DMS153 treated with DMSO at 0.1 percent for 48 hours (cell line): Measurements from ENCODE around the gene ACACB.
A peak's percentile ranks its signal among the peaks of the same experiment; 100 is the strongest.

ENCODE experiments used
- DNase-seq: peaks from one replicate; lab custom pipeline; 2025; ENCODE audit not compliant: unreplicated experiment; lab: John Stamatoyannopoulos, UW

ACACB gene

DNA sequence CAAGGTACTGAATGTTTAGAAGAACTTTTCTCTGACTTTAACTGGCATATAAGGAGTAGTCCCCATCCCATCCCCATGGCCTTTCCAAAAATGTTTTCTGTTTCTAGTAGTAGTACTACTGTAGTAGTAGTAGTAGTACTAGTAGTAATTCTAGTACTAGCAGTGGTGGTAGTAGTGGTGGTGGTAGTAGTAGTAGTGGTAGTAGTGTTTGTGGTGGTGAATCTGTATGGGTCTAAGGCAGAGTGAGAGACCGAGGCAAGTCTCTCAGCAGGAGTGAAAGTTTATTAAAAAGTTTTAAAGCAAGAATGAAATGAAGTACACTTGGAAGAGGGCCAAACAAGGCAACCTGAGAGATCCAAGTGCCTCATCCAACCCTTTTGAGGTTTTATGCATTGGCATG lies 134.1 kb downstream of the ACACB start:
- no peak for DNase-seq

- DNase-seq: no peak
These were observed 136.4 kb downstream of the ACACB start for GRCh38 chr12:109252799-109253198.

DNA sequence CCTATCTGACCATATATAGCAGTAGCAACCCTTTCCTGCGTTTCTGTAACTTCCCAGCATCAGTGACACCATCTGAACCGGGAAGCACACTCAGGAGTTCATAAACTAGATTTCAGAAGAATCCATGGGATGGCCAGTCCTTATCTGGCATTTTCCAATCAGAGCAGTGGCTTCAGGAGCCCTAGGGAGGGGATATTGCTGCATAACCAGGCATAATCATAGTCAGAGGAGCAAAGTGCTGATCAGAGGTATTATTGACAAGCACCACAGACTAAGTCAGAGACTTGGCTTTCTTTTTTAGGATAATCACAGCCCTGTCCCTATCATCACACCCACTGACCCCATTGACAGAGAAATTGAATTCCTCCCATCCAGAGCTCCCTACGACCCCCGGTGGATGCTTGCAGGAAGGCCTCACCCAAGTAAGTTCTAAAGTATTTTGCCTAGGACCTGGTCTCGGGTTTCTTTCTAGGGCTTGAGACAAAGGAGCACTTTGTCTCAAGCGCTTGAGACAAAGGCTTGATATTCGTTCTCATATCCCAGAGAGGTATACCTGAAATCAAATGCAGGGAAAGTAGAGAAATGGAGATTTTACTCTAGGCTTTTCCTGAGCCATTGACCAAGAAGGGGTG lies 137.6 kb downstream of the ACACB start:
- no peak for DNase-seq

DNA sequence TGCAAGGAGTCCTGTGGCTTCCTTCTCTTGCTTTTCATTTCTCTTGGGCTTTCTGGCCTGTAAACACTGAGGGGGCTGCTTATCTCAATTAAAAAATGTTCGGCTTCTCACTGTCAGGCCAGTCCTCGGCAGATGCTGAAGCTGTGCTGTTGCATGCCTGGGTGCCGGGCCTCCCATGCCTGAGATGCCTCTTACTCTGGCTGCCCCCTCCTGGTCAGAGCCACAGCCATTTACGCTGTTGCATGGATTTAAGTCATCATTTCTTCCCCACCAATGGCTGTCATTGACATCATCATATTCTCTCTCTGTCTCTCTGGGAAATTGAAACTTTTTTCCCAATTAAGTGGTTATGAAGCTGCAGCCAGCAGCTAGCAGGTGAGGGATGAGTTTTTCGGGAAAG lies 139.0 kb downstream of the ACACB start:
- DNase-seq: no peak

GRCh38 chr12:109256011-109256410 lies 139.6 kb downstream of the ACACB start:
- DNase-seq: no peak

DNA sequence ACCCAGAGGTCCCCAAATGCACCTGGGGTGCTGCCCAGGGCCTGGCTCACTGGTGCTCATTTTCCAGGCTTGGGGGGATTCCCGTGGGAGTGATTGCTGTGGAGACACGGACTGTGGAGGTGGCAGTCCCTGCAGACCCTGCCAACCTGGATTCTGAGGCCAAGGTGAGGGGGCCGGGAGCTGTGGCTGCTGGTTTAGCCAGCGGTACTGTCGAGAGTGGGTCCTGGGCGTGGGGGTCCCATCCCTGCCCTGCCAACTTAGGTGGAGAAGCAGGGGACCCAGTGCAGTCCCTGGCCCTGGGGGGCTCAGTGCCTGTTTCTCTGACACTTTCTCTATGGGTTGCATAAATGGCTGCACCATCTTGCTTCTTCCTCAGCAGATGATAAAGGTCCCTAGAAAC lies 141.8 kb downstream of the ACACB start:
- no peak for DNase-seq

DNA sequence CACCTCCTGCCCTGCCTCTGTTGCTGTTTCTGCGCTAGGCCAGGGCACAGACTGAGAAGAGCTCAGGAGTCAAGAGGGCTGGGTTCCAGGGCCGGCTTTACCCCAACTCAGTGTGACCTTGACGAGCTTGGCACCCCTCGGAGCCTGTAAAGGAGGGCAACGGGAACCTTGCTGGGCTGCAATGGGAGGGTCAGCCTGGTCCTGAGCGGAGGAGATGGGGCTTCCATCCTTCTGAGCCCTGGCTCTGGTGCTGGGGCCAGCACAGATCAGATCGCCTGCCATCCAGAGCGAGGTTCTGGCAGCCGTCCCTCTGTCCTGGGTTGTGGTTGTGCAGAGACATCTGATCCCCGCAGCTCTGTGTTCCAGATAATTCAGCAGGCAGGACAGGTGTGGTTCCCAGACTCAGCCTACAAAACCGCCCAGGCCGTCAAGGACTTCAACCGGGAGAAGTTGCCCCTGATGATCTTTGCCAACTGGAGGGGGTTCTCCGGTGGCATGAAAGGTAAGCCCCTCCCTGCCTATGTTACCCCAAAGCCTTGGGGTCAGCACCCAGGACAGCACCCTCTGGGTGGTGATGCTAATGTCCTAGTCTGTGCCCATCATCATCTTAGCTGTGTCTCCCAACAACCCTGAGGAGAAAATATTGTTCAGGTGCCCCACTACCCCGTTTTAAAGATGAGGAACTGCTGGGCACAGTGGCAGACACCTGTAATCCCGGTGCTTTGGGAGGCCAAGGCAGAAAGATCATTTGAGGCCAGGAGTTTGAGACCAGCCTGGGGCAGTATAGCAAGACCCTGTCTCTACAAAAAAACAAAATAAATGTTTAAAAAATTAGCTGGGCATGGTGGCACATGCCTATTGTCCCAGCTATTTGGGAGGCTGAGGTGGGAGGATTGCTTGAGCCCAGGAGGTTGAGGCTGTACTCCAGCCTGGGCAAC lies 142.5 kb downstream of the ACACB start:
- no peak for DNase-seq

- DNase-seq: no peak
These were observed 143.1 kb downstream of the ACACB start for GRCh38 chr12:109259545-109259895.

- DNase-seq: no peak
These were observed 144.7 kb downstream of the ACACB start for GRCh38 chr12:109261087-109261486.

DNA sequence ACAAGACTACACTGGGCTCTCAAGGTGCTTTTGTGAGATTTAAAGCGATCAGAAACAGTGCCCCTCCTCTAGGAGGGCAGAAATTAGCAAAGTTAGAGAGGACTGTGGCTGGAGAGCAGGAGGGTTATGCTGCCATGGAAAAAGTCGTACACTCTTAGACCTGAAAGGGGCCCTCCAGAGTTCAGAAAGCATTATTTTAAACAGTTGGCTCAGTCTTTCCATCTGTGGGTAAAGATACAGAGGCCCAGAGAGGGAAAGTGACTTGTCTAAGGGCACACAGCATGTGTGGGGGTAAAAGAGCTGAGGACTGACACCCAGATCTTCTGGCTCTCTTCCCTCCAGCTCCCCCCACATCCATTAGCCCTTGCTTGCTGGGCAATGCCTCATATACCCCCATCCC lies 145.6 kb downstream of the ACACB start:
- DNase-seq: no peak

- DNase-seq: no peak
These were observed 147.1 kb downstream of the ACACB start for GRCh38 chr12:109263439-109263838.

- DNase-seq: peak; percentile 76
These were observed 147.9 kb downstream of the ACACB start for GRCh38 chr12:109264095-109264942.

DNA sequence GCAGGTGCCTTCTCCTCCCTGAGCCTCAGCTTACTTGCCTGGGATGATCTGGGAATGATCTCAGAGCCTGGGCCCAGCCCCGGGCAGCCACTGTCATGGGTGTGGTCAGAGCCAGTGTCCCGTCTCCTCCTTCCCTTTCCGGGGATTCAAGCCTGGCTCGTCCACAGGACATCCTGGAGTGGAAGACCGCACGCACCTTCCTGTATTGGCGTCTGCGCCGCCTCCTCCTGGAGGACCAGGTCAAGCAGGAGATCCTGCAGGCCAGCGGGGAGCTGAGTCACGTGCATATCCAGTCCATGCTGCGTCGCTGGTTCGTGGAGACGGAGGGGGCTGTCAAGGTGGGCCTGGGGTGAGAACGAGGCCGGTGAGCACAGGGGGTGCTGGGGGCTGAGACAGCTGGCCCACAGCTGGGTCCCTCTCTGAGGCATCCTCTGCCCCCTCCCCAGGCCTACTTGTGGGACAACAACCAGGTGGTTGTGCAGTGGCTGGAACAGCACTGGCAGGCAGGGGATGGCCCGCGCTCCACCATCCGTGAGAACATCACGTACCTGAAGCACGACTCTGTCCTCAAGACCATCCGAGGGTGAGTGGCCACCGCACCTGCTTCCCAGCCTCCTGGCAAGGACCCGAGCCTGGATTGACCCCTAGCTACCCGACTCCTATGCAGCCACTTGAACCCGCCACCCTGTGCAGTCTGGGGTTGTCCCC lies 148.7 kb downstream of the ACACB start:
- DNase-seq: no peak

- DNase-seq: no peak
These were observed 149.9 kb downstream of the ACACB start for GRCh38 chr12:109266106-109266879.

GRCh38 chr12:109267361-109267760 lies 151.0 kb downstream of the ACACB start:
- no peak for DNase-seq

GRCh38 chr12:109268896-109269295 lies 152.5 kb downstream of the ACACB start:
- no peak for DNase-seq

DNA sequence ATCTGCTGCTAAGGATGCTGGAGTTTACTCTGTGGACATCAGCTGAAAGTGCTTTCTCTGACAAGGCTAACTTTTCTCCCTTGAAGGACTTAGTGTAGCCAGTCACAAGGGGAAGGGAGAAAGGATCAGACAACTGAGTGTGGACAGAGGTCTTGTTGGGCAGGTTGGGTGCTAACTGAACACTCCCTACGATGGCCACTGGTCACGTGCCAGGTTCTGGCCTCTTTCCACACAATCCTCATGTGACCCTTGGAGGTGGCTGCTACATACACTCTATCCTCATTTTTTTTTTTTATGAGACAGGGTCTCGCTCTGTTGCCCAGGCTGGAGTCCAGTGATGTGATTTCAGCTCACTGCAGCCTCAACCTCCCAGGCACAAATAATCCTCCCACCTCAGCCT lies 153.0 kb downstream of the ACACB start:
- DNase-seq: no peak

DNA sequence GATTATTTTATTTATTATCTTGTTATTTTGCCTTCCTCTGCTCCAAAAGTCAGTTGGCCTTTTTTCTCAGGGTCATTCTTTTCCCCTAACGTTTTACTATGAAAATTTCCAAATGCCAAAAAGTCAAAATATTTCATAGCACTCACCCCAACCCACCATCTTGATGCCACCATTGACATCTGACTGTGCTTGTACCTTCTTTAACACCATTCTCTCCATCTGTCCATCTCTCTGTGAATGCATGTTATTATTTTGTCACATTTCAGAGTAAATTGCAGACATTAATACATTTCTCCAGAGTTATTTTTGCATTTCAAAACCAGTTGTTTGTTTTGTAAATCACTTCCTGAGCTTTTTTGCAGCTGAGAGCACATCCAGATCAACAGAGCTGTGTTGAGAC lies 154.1 kb downstream of the ACACB start:
- no peak for DNase-seq

DNA sequence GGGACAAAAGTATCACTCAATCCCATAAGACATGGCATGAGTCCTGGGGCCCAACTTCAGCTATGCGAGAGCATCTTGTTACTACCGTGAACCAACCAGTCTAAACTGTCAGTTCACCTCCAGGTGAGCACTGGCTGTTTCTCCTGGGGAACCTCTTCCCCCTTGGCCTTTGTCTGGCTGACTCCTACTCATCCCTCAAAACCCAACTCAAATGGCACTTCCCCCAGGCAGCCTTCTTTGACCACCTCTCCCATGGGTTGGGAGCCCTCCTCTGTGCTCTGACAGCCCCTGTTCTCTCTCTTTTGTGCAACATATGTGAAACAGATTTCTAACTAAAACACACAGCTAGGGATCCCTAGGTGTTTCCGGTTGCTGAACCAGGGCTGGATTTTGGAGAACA lies 155.0 kb downstream of the ACACB start:
- no peak for DNase-seq

- peak; percentile 67 for DNase-seq
These were observed 157.0 kb downstream of the ACACB start for GRCh38 chr12:109273354-109273753.
